HepG2 (cell line): ENCODE measurements around the gene STK17A. TPM values are rescaled to one million over a fixed set of nuclear protein-coding genes. Genes with fewer than 3 reads are reported as not detected.

Source experiments
- ELF1 ChIP-seq: sonication (generic); formaldehyde crosslinking; IDR thresholded peaks from 2 replicates; pipeline ENCODE4 v1.4.0; 2020; ENCODE audit warnings: missing genetic modification reagents
- HMGXB3 ChIP-seq: sonication (generic); formaldehyde crosslinking; IDR thresholded peaks from 2 replicates; pipeline ENCODE4 v1.4.0; 2020; ENCODE audit warnings: missing genetic modification reagents, borderline replicate concordance
- JUND ChIP-seq: sonication (generic); formaldehyde crosslinking; IDR thresholded peaks from 2 replicates; pipeline ENCODE4 v1.8.0; 2022; ENCODE audit warnings: mild to moderate bottlenecking, missing genetic modification reagents
- NFYB ChIP-seq: sonication (generic); formaldehyde crosslinking; IDR thresholded peaks from 2 replicates; pipeline ENCODE4 v1.4.0; 2020; ENCODE audit warnings: missing genetic modification reagents
- PAXIP1 ChIP-seq: sonication (generic); formaldehyde crosslinking; conservative IDR thresholded peaks from 2 replicates; pipeline ENCODE4 v1.4.0; 2020; ENCODE audit warnings: mild to moderate bottlenecking, missing genetic modification reagents, moderate library complexity
- SKIL ChIP-seq: sonication (generic); formaldehyde crosslinking; IDR thresholded peaks from 2 replicates; pipeline ENCODE4 v1.8.0; 2022; ENCODE audit warnings: missing genetic modification reagents, mild to moderate bottlenecking, moderate library complexity, borderline replicate concordance
- polyA plus RNA-seq, 8 experiments: library from polyadenylated mRNA; depleted of rRNA in 3 of 8; stranded (reverse) in 7 of 8; unstranded in 1 of 8; fragments of >200 nt; fragmentation: Illumina TruSeq in 4 of 8; extraction: Trizol in 4 of 8; gene quantifications; 2 replicates each; pipeline versions ENCODE4 v1.2.1 to v1.2.3, GENCODE V29; 2011 to 2016; ENCODE audit warnings: low read depth in 4 of 8, missing spikeins in 1 of 8, mixed read lengths in 1 of 8; ENCODE audit not compliant: insufficient read depth in 1 of 8
- total RNA-seq, 5 experiments: library from RNA; depleted of rRNA; stranded (reverse); fragments of >200 nt; fragmentation: Illumina TruSeq; extraction: Trizol; gene quantifications; 2 replicates each; pipeline ENCODE4 v1.2.3, GENCODE V29; 2016; ENCODE audit warnings: low read depth in 1 of 5

Gene STK17A
- total and polyA plus RNA-seq, 2 of the 13 experiments (the other 11 are each of a cell fraction or from before 2014, with no cell fraction given): 18.6 to 24.3 TPM

GRCh38 chr7:43653891-43654504, 71.1 kb downstream of the STK17A start (continued):
- peak; percentile 98 for TF ChIP-seq HMGXB3 (CRISPR knock-in tag)
- 0 out of 2 replicates have a peak, but pooled peaks have one; percentile 15 for TF ChIP-seq NFYB (CRISPR knock-in tag)
- TF ChIP-seq PAXIP1 (CRISPR knock-in tag): no peak
- TF ChIP-seq SKIL (CRISPR knock-in tag): no peak
- TF ChIP-seq JUND (CRISPR knock-in tag): no peak
- 0 out of 2 replicates have a peak, but pooled peaks have one; percentile 22 for TF ChIP-seq ELF1 (CRISPR knock-in tag)
